Right lobe of liver (tissue), 6 donors: ENCODE measurements around the gene TGM6. TPM values are rescaled to one million over a fixed set of nuclear protein-coding genes. Genes with fewer than 3 reads are reported as not detected.

Experiments used
- ATAC-seq, 4 donors: fragments of 200-7000 bp; cut with Tn5 transposase; one replicate each; pipeline ENCODE4 v1.9.1; 2020; ENCODE audit warnings: mild to moderate bottlenecking in 4 of 4, moderate library complexity in 4 of 4
- DNase-seq, 3 donors: peaks; one replicate each; pipeline ENCODE4 v3.0.0-alpha.2; 2020
- H3K27ac ChIP-seq, 3 donors: fragments of 200-600 bp; one replicate each; pipeline ENCODE4 v1.8.0; 2022
- H3K27me3 ChIP-seq, 2 donors: fragments of 200-600 bp; one replicate each; pipeline ENCODE4 v1.8.0; 2022
- H3K36me3 ChIP-seq, 4 donors: fragments of 200-600 bp; sonication (generic) in 1 of 4; one replicate each; pipeline versions ENCODE4 v1.5.1 to v1.8.0; 2017 to 2022; ENCODE audit warnings: control low read depth in 1 of 4
- H3K4me1 ChIP-seq, 4 donors: fragments of 200-600 bp; sonication (generic) in 1 of 4; one replicate each; pipeline versions ENCODE4 v1.5.1 to v1.8.0; 2017 to 2022; ENCODE audit warnings: control low read depth in 1 of 4
- H3K4me3 ChIP-seq, 3 donors: fragments of 200-600 bp; one replicate each; pipeline ENCODE4 v1.8.0; 2022
- H3K9me3 ChIP-seq, 4 donors: fragments of 200-600 bp; sonication (generic) in 1 of 4; one replicate each; pipeline versions ENCODE4 v1.5.1 to v1.8.0; 2017 to 2022; ENCODE audit warnings: control low read depth in 1 of 4
- CTCF ChIP-seq, 4 donors: fragments of 200-600 bp in 3 of 4; fragments of 450-650 bp in 1 of 4; IDR thresholded peaks; one replicate each; pipeline versions ENCODE4 v1.5.1 to v1.8.0; 2016 to 2022; ENCODE audit warnings: antibody characterized with exemption in 4 of 4, mild to moderate bottlenecking in 2 of 4
- POLR2A ChIP-seq: fragments of 450-650 bp; IDR thresholded peaks from one replicate; pipeline ENCODE4 v1.6.1; 2017; ENCODE audit warnings: antibody characterized with exemption, mild to moderate bottlenecking
- WGBS: methylation state at CpG from one replicate; pipeline ENCODE4 v1.1.6; 2018; ENCODE audit warnings: low coverage, low lambda C conversion rate; ENCODE audit not compliant: insufficient coverage; ENCODE audit errors: missing lambda C conversion rate; 5-methylcytosine and 5-hydroxymethylcytosine counted together
- intact Hi-C, 2 donors: fragments of 100-400 bp; cut with DNase I; formaldehyde crosslinking; loops; one replicate each; pipeline versions ENCODE4 v1.11.2 to v1.14.1; 2022
- total RNA-seq, 6 experiments: library from RNA; depleted of rRNA in 2 of 6; stranded (reverse); fragments of >200 nt in 2 of 6; fragmentation: NEBNext Ultra II Directional in 3 of 6; extraction: Animal tissue kit (Norgen Biotek cat#: 25700) in 3 of 6; gene quantifications; one replicate each; pipeline versions ENCODE4 v1.1.0 to v1.2.4, GENCODE V29; 2016 to 2023
- donor health status: DM: no; HTN: yes; CAD: no.
- donor health status: DM: no; HTN: no; CAD: no.
- donor health status: DM: no; HTN: no; CAD: no.
- donor health status: DM: no; HTN: yes; CAD: no.
- donor health status: DM: no; HTN: yes; CAD: no.

Gene TGM6
- total RNA-seq, 6 experiments from 2014 or later: not detected

- peaks cover 0 to 4% (median 0%) of the 10 kb centered on the region in 4 donors for H3K4me1 ChIP-seq
- H3K36me3 ChIP-seq: no peaks in the 10 kb centered on the region
- ATAC-seq (no peak), DNase-seq (no peak)
- intact Hi-C loops: no loop called here
- H3K4me3 ChIP-seq: no peak overlapping the region
- H3K27me3 ChIP-seq: no peaks in the 10 kb centered on the region
- H3K27ac ChIP-seq: no peak overlapping the region
- H3K9me3 ChIP-seq: no peaks in the 10 kb centered on the region
- 87% methylated on average over 4 of the region's 5 CpGs for WGBS
- no peak for TF ChIP-seq POLR2A
- TF ChIP-seq CTCF (IDR thresholded peaks at IDR 0.05): no peak
These were observed 30.1 kb upstream of the TGM6 start for GRCh38 chr20:2350606-2351005.

- H3K4me1 ChIP-seq: no peaks in the 10 kb centered on the region
- ATAC-seq: no peak
- 33% methylated on average over 1 of the region's 3 CpGs for WGBS
- H3K4me3 ChIP-seq: no peak overlapping the region
- H3K36me3 ChIP-seq: no peaks in the 10 kb centered on the region
- TF ChIP-seq POLR2A: no peak
- no peak for TF ChIP-seq CTCF (IDR thresholded peaks at IDR 0.05)
- H3K27me3 ChIP-seq: no peaks in the 10 kb centered on the region
- intact Hi-C loops: no loop called here
- H3K9me3 ChIP-seq: no peaks in the 10 kb centered on the region
- DNase-seq: no peak
- no peak overlapping the region for H3K27ac ChIP-seq
These were observed 27.5 kb upstream of the TGM6 start for GRCh38 chr20:2353231-2353630.

GRCh38 chr20:2357114-2357513 lies 23.6 kb upstream of the TGM6 start:
- H3K36me3 ChIP-seq: no peaks in the 10 kb centered on the region
- 69% methylated on average over 2 of the region's 2 CpGs for WGBS
- no peak for ATAC-seq
- no peak overlapping the region for H3K4me3 ChIP-seq
- H3K27me3 ChIP-seq: no peaks in the 10 kb centered on the region
- no peak for DNase-seq
- H3K4me1 ChIP-seq: no peaks in the 10 kb centered on the region
- intact Hi-C loops: no loop called here
- H3K27ac ChIP-seq: no peak overlapping the region
- TF ChIP-seq CTCF (IDR thresholded peaks at IDR 0.05): no peak
- no peak for TF ChIP-seq POLR2A
- H3K9me3 ChIP-seq: no peaks in the 10 kb centered on the region

- TF ChIP-seq CTCF (IDR thresholded peaks at IDR 0.05): no peak
- no peak for TF ChIP-seq POLR2A
- no peaks in the 10 kb centered on the region for H3K4me1 ChIP-seq
- no peak for DNase-seq
- H3K9me3 ChIP-seq: no peaks in the 10 kb centered on the region
- no peaks in the 10 kb centered on the region for H3K36me3 ChIP-seq
- no peak for ATAC-seq
- intact Hi-C loops: no loop called here
- H3K27me3 ChIP-seq: no peaks in the 10 kb centered on the region
- H3K27ac ChIP-seq: no peak overlapping the region
- no peak overlapping the region for H3K4me3 ChIP-seq
- 83% methylated on average over 2 of the region's 3 CpGs for WGBS
These were observed 22.7 kb upstream of the TGM6 start for GRCh38 chr20:2358006-2358405.

GRCh38 chr20:2361035-2361593 lies 19.6 kb upstream of the TGM6 start:
- no peak overlapping the region for H3K27ac ChIP-seq
- H3K9me3 ChIP-seq: no peaks in the 10 kb centered on the region
- H3K36me3 ChIP-seq: no peaks in the 10 kb centered on the region
- no peaks in the 10 kb centered on the region for H3K27me3 ChIP-seq
- TF ChIP-seq POLR2A (no peak), CTCF (IDR thresholded peaks at IDR 0.05) (no peak)
- ATAC-seq: no peak
- no peaks in the 10 kb centered on the region for H3K4me1 ChIP-seq
- no peak overlapping the region for H3K4me3 ChIP-seq
- DNase-seq: no peak
- intact Hi-C loops: no loop called here
